Urothelium cell line (cell line): ENCODE results near the gene PREP.

Experiments
- DNase-seq: peaks from one replicate; pipeline ENCODE4 v3.0.0; 2011; ENCODE audit warnings: low spot score, mixed read lengths
- FAIRE-seq: peaks from 2 replicates; lab custom pipeline; 2011; peaks lifted over from hg19 to GRCh38; lab: Jason Lieb, UNC

PREP gene

DNA sequence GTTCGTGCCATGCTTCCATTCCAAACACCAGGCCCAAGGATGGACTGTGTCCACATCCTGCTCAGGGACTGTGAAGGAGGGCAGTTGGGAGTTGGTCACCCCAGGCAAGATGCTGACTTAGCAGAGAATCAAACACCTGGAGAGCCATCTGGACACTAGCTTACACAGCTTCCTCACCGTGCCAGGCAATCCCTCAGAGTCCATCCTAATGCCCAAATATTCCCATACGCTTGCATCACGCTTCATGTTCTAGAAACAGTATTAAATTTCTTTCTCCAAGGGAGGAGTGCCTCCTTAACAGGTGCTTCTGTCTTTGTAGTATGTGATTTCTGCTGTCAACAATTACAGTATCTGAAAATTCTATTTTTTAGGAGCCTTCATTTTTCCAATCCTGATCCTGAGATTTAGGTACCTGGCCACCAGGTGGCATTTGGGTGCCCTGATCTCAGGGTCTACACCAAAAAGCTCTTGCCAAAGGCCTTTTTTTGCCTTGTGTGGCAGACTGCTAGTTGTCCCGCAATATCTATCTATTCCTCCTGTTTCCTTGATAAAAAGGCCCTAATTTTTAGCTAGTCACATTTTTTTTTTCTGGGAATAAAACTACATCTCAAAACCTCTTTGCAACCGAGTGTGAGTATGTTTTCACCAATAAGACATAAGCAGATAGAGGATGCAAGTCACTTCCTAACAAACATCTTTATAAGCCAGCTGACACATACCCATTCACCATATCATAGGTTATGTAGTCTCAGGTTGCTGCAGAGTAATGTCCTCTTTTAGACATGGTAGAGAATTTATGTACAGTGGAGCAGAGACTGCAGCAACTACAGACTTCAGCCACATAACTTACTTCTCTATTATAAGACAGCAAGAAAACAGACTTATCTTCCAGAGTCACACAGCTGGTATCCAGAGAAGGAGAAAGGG lies 85.0 kb downstream of the PREP start:
- no peak for FAIRE-seq
- DNase-seq, result no peak

DNA sequence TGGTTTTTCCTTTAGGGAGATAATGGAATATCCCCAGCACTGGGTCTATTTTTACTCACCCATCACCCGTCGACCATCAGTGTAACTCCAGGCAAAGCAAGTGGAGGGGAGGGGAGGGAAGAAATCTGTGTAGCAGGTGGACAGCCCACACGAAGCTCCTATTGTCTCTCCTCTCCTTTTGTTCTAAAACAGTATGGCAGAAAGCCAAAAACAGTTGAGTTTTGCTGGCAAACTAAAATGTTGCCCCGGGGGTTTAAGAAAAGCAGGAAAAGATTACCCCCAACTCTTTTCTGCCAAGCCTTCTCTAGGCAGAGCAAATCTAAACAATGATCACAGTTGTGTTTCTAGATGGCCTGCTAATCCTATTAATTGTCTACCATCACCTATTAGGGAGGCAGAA lies 89.7 kb downstream of the PREP start:
- DNase-seq (no peak), FAIRE-seq (no peak)

DNA sequence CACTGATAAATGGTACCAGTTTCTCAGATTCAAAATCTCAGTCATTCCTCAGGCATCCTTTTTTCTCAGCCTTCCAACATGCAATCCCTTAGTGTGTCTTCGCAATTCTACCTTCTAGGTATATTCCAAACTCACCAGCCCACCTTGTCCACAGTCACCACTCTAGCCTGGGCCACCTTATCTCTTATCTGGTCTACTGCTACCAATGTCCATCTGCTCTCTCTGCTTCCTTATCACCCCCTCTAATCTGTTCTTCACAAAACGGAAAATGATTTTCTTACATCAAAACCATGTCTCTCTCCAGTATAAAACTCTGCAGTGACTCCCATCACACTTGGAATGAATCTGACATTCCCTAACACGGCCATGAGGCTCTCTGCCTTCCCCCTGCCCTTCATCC lies 91.9 kb downstream of the PREP start:
- DNase-seq (no peak), FAIRE-seq (no peak)

DNA sequence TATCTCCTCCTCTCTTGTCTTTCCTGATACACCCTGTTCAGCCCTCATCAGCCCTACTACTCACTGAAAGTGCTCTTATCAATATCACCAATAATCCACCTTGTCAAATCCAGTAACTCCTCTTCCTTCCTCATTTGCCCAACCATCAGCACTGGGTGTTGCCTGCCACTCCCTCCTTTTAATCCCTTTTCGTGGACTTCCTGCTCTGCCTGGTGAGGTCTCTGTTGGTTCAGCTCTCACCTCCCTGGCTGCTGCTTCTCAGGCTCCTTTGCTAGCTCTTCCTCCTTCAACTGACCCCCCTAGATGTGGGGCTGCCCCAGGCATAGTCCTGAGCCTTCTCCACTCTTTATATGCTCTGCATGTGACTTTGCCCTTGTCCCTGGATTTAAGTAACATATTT lies 92.5 kb downstream of the PREP start:
- FAIRE-seq, result no peak
- DNase-seq, result no peak

DNA sequence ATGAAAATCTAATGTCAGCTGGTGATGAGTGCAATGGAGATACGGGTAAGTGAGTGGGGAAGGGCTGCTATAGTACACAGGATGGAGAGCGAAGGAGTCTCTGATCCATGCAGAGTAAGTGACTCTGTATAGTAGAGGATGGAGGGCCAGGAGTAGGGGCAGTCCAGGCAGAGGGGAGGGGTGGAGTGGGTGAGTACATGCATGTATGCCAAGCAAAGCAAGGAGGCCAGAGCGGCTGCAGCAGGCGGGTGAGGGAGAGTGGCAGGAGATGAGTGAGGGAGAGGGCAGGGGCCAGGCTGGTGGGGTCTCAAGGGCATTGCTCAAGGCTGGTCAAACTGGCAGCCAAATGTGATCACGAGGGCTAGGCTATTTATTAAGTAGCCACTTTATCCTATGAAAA lies 94.0 kb downstream of the PREP start:
- no peak for FAIRE-seq
- no peak for DNase-seq

DNA sequence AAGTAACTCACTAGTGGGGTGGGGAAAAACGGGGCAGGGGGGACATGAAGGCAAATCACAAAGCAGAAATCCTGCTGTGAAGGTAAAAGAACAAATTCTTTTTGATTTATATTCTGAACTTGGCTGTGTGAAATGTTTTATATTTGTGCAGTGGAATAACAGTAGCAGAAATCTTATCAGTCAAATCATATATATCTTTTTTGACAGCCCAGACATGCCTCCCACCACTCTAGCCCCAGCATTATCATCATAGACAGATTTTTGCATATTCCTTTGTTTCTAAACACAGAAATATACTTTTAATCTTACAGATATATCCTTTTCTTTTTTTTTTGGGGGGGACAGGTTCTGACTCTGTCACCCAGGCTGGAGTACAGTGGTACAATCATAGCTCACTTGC lies 97.4 kb downstream of the PREP start:
- FAIRE-seq (no peak), DNase-seq (no peak)

DNA sequence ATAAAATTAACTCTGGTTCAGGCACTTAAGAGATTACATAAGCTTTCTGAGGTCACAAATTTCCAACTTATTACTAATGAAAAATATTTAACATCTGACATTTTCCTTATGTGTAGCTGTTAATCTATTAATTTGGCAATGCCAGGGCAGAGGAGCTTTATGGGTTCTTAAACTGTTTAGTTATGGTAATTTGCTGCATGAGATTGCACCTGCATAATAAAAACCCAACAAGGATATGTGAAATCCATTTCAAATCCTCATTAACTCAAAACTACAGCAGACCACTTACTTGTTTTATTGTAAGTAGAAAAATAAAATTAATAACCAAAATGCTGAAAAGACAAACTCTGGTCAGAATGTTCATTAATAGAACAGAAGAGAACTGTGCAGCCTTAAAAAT lies 98.1 kb downstream of the PREP start:
- FAIRE-seq, result no peak
- no peak for DNase-seq

DNA sequence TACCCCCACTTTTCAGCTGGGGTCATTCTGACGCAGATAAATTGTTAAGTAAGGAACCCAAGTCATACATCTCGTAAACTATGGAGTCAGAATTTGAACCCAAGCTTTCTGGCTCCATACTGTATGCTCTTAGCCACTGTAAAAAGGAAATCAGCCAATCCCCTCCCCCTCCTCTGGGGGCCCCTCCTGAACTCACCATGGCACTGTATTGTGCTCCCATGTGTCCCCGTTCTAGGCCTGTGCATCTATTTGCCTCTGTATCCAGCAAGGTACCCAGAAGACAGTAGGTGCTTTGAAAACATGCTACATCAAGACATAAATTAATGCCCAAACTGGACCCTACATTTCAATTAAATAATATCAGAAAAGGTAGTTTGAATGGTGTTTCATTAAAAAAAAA lies 98.5 kb downstream of the PREP start:
- no peak for DNase-seq
- FAIRE-seq, result no peak

DNA sequence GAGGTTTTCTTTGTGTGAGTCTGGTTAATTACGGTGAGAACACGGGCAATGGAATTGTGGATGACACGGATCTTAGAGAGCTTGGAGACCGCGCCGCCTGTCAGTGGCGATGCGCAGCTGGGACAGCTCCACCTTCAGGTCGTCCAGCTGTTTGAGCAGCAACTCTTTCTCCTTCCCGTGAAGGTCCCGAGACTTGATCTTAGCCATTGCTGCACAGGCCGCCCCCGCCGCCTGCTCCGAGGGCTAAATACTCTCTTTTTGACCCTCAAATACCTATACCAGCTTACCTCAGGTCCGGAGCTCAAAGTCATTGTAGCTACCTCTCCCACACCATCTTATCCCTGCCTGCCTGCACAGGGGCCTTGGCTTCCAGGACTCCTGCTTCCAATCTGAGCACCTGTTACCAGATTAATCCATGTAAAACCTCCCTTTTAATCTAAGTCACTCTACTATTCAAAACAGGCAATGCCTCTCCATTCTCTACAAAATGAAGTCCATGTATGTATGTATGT lies 100.2 kb downstream of the PREP start:
- FAIRE-seq (no peak), DNase-seq (no peak)

DNA sequence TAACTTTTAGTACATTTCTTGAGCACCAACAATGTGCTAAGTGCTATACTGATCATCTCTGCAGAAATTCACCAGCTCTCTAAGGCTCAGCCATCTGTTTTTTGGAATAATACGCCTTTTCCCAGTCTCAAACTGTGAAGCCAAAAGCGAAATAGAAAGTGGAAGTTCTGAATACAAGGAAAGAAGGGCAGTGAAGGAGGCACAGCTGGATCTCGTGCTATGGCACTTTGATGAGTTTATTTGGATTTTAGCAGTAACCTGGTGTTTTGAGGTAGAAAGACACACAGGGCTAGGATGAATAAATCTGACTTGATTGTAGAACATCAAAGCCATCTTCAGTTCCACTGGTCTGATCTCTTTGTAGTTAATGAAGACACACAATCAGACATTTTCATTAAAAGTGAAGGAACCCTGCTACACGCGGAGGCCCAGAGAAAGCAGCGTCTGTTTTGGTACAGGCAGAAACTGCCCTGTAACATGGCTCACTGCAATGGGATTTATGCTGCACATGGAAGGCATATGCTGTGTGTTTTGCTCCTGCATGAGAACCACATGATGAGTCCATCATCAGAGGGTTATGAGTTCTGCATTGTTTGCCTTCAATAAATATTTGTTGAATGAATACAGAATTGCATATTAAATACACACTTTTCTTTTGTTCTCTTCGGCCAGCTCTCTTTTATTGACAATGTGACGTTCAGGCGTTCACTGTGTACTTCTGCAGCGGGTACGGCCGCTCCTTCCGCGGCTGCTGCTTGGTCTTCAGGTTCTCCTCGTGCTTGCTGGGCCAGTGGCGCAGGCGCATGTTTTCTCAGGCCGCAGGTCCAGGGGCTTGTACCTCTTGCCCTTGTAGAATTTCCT lies 100.9 kb downstream of the PREP start:
- FAIRE-seq (no peak), DNase-seq (no peak)

DNA sequence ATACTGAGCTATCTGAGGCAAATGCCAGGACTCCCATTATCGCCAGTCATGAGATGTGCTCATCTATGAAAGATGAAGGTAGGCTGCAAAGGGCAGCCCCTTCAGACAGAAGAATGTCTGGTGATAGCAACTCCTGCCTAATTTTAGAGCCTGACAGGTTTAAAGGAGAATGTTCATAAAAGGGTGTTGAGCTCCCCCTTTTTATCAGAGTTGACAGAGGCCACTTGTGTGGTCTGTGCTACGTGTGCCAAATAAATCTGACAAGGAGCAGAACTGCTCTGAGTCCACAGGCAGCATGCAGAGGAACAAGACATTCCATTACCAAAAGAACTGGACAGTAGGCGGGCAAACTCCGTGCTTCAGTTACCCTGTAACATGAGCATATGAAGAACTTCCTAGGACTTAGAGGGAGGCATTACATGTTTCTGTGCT lies 101.8 kb downstream of the PREP start:
- DNase-seq, result no peak
- no peak for FAIRE-seq

DNA sequence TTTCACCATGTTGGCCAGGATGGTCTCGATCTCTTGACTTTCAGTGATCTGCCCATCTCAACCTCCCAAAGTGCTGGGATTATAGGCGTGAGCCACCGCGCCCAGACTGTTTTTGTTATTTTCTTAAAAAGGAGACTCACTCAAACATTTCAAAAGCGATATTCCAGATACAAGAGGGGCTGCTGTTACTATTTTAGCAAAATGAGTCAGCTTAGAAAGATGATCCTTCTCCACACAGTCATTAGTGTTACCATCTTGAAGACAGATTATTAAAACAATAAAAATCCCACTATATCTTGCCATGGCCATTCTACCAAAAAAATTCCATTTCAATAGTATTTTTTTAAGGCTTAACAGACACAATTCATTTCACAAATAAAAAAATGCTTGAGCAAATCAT lies 102.8 kb downstream of the PREP start:
- DNase-seq (no peak), FAIRE-seq (no peak)

DNA sequence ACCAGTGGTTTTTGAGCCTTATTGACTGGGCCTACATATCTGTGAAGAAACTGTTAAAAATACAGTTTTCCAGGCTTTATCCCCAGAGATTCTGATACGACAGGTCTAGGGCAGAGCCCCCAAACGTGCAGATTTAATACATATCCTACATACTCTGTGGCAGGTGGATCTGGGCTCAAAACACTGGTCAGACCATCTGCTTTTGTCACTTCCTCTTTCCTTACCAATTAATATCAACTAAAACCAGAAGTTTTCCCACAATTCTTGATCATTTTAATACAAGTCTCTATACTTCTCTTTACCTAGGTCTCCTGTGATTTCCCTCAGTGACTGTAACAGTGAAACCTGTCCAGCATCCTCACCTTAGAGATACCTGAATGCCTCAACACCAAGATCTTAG lies 108.8 kb downstream of the PREP start:
- DNase-seq (no peak), FAIRE-seq (no peak)

DNA sequence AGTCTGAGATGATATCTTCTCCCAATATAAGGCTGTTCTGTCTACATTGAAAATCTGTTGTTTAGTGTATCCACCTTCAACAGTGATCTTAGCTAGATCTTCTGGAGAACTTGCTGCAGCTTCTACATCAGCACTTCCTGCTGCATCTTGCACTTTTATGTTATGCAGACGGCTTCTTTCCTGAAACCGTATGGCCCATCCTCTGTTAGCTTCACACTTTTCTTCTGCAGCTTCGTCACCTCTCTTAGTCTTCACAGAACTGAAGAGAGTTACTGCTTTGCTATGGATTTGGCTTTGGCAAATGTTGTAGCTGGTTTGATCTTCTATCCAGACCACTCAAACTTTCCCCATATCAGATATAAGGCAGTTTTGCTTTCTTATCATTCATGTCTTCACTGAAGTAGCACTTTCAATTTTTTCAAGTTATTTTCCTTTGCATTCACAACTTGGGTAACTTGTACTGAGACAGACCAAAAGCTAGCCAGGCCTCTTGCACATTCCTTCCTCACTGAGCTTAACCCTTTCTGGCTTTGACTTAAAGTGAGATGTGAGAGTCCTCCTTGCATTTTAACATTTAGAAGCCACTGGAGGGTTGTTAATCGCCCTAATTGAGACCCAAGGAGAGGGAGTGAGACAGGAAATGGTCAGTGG lies 110.1 kb downstream of the PREP start:
- FAIRE-seq, result no peak

DNA sequence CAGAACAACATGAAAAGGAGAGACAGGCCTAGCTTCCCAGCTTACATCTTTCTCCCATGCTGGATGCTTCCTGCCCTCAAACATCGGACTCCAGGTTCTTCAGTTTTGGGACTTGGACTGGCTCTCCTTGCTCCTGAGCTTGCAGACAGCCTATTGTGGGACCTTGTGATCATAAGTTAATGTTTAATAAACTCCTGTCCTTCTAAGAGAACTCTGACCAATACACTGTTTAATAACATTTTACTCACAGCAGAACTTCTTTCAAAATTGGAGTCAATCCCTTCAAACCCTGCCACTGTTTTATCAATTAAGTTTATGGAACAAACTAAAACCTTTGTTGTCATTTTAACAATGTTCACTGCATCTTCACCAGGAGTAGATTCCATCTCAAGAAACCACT lies 111.4 kb downstream of the PREP start:
- FAIRE-seq (no peak), DNase-seq (no peak)

More for the DNA sequence above, 110.1 kb downstream of the PREP start:
- DNase-seq, result no peak

DNA sequence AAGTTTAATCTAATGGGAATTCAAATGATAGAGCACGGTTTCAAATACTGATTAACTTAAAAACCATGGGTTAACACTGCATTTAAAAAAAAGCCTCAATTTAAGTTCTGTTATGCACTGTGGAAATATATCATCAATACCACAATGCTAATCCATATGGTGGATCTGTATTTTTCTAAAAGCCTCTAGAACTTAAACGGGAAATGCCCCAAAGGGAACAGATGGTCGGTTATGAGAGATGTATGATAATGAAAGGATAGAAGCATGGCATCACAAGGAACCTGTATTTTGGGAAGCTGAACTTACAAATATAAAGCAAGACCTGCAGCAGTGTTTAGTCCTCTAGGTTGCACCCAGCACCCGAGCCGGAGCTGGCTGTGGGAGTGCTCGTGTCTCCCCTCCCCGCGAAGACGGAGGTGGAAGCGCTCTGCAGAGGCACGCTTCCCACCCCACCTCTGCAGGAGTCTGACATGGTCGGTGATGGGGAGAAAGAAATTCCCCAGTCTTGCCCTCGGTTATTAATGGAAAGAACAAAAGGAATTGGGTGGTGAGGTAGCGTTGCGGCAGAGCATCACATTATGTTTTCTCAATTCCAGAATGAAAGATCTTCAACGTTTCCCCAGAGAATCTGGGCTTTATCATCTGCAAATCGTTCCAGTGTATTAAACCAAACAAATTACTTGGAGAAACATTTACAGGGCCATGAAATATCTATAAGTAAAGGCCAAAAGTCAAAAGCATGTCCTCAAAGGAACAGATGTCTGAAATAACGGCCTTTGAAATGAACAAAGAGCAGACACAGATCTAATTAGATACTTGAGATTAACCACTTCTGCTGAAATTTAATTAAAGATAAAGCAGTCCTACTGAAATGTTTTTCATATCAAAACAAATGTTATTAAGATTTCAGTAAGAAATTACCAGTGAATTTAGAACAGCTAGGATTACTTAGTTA lies 120.0 kb downstream of the PREP start:
- no peak for DNase-seq
- no peak for FAIRE-seq

DNA sequence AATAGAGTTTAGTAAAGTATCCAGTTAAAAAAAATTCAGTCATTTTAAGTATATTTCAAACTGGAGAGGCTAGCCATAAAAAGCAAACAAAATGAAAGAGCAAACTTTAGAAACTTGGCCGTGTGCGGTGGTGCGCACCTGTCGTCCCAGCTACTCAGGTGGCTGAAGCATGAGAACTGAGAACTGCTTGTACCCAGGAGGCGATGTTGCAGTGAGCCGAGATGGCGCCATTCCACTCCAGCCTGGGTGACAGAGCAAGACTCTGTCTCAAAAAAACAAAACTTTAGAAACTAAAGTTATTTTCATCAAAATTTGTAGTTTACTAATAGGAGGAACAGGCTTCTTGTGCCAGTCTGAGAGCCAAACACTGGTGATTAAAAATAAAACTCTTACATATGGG lies 122.8 kb downstream of the PREP start:
- FAIRE-seq (no peak), DNase-seq (no peak)

DNA sequence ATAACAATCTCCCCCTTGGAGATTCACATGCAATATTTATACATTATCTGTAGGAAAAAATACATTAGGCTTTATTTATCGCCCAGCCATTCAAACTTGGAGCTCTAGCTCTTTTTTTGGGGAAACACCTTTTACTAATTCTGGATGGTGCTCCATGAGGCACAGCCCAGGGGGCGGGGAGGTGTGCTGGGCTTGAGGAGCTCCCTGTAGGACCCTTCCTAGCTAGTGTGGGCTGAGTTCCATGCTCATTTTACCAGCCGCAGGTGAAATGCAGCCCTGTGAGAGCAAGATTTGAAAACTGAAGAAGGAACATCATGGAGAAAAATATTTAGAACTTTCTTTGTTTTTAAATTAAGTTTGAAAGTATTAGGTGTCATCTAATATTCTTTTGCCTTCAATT lies 123.4 kb downstream of the PREP start:
- DNase-seq, result no peak
- no peak for FAIRE-seq

DNA sequence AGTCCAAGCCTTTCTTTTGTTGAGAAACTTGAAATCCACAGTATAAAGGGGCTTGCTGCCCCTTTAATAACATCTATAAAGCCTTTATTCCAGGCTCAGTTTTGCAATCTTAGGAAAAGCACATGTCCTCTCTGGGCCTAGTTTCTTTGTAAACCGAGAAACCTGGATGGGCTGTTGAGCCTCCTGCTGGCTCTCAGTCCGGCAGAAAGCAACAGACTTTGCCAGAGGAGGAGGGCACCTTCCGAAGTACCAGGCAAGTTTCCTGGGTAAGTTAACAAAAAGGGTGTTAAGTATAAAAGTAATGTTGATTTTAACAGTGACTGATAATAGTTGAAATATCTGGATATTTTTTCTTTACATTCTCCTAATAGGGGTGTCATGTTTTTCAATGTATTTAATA lies 124.1 kb downstream of the PREP start:
- no peak for DNase-seq
- no peak for FAIRE-seq

DNA sequence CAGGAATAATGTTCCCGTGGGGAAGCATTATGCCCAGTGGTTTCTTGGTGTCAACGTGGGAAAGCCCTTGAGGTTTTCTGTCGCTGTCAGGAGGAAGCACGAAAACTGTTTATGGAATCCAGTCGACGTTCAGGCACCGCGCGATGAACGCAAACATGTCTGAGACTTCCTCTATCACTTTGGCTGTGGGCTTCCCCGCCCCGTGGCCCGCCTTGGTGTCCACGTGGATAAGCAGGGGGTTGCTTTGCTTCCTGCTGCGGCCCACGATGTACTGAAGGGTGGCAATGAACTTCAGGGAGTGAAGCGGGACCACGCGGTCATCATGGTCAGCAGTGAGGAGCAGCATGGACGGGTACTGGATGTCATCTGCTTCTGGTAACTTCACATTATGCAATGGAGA lies 124.8 kb downstream of the PREP start:
- DNase-seq (no peak), FAIRE-seq (no peak)
